ENCODE results near the gene RBM34.
"Not testable (repeated sequence)": the region's sequence is repeated elsewhere in the genome, so short reads cannot be mapped to it uniquely, and the experiment has no call there.

Gene RBM34

GRCh38 chr1:235122348-235122747, 38.7 kb downstream of the RBM34 start:
- DNase-seq (ENCODE audit: extremely low read depth in 1 of 2, low read depth in 1 of 2): no peak

- no peak for DNase-seq (ENCODE audit: extremely low read depth in 1 of 2, low read depth in 1 of 2)
These were observed 47.7 kb downstream of the RBM34 start for GRCh38 chr1:235113183-235113917.

- no peak for DNase-seq (ENCODE audit: extremely low read depth in 1 of 2, low read depth in 1 of 2)
These were observed 48.5 kb downstream of the RBM34 start for GRCh38 chr1:235112297-235113182.

DNA sequence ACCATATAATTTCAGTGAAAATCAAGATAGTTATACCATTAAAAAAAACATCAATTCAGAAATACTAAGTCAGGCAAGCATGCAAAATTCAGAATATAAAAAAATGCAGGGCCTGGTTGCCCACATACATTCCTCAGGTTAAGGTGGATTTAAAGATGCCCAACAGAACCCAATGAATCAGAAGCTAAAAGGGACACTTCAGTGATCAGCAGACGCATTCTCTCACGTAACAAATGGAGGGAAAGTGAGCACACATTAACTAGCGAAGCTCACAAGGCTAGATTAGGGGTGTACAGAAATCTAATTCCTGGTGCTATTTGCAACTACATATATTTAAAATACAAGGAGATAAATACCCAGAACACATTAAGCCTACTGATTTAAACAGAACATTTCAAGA, 49.9 kb downstream of the RBM34 start:
- DNase-seq (ENCODE audit: extremely low read depth in 1 of 2, low read depth in 1 of 2): no peak

DNA sequence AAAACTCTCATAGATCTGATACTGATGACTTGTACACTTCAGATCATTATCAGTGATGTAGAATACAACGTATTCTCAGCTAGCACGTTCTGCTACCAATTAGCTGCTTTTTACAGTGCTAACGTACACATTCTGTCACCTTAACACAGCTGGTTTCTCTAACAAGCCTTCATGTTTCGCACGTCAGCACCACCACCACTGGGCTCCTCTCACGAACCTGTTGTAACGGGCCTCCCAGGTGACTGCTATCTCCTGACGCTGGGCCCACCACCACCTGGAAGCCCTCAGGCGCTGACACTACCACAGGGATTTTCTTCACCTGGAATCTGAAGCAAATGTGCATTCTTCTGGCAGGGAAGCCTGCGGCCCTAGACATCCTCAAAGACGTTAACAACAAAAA, 52.2 kb downstream of the RBM34 start:
- no peak for DNase-seq (ENCODE audit: extremely low read depth in 1 of 2, low read depth in 1 of 2)

GRCh38 chr1:235108185-235108593, 52.9 kb downstream of the RBM34 start:
- no peak for DNase-seq (ENCODE audit: extremely low read depth in 1 of 2, low read depth in 1 of 2)

DNA sequence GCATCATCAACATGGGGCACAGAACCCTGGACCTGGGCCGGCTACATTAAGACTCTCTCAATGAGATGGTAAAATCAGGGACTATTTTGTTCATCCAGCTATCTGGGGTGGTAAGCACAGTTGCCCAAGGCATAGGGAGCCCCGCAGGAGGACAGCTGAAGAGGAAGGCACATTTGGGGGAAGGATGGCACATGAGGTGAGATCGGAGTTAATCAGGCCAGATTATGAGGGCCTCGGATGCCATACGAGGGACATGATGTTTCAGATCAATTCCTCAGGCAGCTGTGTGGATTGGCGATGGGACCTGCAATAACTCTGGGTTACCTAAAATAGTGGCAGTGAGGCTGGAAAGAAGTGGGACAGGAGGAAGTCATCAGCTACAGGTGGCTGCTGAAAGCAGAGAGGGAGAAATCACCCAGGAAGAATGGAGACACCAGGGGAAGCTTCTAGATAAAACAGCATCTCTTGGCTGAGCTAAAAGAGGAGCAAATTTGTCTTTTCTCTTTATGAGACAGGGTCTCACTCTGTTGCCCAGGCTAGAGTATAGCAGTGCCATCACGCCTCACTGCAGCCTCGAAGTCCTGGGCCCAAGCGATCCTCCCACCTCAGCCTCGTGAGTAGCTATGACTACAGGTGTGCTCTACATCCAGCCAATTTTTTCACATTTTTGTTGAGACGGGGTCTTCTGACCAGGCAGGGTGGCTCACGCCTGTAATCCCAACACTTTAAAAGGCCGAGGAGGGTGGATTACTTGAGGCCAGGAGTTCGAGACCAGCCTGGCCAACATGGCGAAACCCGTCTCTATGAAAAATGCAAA, 53.5 kb downstream of the RBM34 start:
- DNase-seq (ENCODE audit: extremely low read depth in 1 of 2, low read depth in 1 of 2): no peak

DNA sequence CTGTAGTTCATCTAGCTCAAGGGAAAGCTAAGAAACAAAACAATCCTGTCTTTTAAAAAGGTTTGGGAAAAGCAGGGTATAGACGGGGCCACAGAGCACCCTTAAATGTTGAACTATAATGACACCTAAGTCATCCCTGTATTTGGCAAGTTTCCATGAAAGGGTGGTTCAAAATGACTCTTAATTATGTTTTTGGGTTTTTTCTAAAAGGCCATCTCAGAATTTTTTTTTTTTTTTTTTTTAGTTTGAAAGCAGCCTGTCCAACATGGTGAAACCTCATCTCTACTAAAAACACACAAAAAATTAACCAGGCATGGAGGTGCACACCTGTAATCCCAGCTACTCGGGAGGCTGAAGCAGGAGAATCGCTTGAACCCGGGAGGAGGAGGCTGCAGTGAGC, 54.6 kb downstream of the RBM34 start:
- DNase-seq (ENCODE audit: extremely low read depth in 1 of 2, low read depth in 1 of 2): no peak

- no peak for DNase-seq (ENCODE audit: extremely low read depth in 1 of 2, low read depth in 1 of 2)
These were observed 55.7 kb downstream of the RBM34 start for GRCh38 chr1:235105051-235106043.

DNA sequence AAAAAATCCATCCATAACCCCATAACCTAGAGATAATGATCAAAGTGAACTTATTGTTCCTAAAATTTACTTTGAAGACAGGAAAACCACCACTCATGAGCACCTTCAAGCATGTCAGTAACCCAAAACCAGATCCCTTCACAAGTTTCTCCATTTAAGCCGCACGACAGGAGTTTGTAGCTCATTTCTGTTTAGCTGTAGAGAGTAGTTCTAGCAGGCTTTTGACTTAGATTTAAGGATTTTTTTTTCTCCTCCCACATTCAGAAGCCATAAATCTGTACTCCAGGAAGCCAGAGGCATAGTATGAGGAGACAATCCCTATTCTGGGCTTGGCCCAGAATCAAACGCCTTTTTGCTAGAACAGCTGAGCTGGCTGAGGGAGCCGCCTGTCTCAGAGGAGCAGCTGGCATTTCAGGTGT, 58.0 kb downstream of the RBM34 start:
- DNase-seq (ENCODE audit: extremely low read depth in 1 of 2, low read depth in 1 of 2): no peak

DNA sequence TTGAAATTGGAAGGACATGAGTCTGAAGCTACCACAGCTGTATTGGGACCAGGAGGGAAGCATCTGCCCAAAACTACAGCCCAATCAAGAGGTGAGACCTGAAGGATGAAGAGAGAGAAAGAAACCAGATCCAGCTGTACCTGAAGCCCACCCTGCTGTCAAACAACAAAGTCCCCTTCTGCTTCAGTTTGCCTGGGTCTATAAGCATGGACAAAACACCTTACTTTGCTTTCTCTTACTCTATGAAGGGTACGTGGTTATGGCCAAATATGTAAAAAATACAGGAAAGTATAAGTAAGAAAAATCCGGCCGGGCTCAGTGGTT, 58.8 kb downstream of the RBM34 start:
- DNase-seq (ENCODE audit: extremely low read depth in 1 of 2, low read depth in 1 of 2): no peak

GRCh38 chr1:235101558-235102258, 59.3 kb downstream of the RBM34 start:
- DNase-seq (ENCODE audit: extremely low read depth in 1 of 2, low read depth in 1 of 2): no peak

DNA sequence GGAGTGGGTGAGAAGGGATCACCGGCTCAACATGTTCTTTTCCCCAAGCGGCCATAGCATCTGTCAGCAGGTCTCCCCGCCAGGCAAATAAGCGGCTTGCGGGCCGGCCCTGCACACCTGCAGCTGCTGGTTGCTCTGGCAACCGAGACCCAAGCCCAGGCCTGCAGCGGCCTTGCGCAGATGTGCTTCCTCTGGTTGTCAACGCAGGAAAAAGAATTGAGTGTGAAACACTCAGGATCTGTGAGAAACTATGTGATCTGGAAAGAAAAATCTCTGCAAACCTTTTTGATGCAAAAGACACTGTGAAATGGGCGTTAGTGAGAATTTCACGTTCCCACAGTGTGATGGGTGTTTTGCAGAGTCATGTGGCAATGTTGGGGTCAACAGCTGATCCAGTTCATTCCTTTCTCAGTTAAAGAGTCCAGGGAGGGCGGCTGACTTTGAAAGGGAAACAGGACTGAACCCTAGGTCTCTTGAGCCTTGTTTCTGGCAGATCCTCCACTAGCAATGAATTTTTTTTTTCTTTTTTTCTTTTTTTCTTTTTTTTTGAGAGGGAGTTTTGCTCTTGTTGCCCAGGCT, 60.8 kb downstream of the RBM34 start:
- DNase-seq (ENCODE audit: extremely low read depth in 1 of 2, low read depth in 1 of 2): no peak

DNA sequence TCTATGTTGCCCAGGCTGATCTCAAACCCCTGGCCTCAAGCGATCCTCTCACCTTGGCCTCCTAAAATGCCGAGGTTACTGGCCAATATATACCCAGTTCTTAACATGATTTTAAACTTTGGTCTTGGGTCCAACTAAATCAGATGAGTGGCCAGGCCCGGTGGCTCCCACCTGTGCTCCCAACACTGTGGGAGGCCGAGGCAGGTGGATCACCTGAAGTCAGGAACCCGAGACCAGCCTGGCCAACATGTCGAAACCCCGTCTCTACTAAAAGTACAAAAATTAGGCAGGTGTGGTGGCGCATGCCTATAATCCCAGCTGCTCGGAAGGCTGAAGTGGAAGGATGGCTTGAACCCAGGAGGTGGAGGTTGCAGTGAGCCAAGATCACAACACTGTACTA, 62.1 kb downstream of the RBM34 start:
- no peak for DNase-seq (ENCODE audit: extremely low read depth in 1 of 2, low read depth in 1 of 2)

- DNase-seq (ENCODE audit: extremely low read depth in 1 of 2, low read depth in 1 of 2): no peak
These were observed 62.5 kb downstream of the RBM34 start for GRCh38 chr1:235098547-235098946.

- not testable (repeated sequence) for DNase-seq (ENCODE audit: extremely low read depth in 1 of 2, low read depth in 1 of 2)
These were observed 63.5 kb downstream of the RBM34 start for GRCh38 chr1:235097501-235097900.

DNA sequence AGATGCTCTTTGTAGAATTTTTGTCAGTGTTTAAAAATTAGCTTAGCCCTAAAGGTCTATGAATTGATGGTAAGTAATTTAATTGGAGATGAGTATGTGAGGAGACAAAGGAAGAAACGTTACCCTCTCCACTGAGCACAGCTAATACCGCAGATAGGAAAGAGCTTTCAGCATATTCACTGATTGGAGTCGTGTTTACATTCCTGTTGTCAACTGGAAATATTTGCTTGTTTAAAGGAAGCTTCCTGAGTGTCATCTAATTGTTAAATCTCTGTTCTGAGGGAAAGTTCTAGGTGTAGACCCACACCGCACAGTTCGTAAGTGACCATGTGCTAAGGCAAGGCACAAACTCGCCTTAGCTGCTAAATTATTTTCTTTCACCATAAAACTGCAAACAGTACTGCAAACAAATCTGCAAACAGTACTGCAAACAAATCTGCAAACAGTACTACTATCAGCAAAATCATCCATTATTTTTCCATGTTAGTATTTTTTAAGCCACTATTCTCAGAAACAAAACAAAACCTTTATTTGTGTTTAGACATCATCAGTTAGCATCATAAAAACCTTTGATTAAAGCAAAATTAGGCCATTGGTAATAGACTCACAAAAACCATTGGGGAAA, 65.0 kb downstream of the RBM34 start:
- DNase-seq (ENCODE audit: extremely low read depth in 1 of 2, low read depth in 1 of 2): no peak

GRCh38 chr1:235093696-235094592, 67.1 kb downstream of the RBM34 start:
- DNase-seq (ENCODE audit: extremely low read depth in 1 of 2, low read depth in 1 of 2): peak in 1 of 2 donors; percentile 64
